Esophagus (tissue), 2 donors: ENCODE results near the gene TRPM8. TPM values are rescaled to one million over a fixed set of nuclear protein-coding genes. Genes with fewer than 3 reads are reported as not detected.

Experiments used
- H3K27ac ChIP-seq, 2 donors: one replicate each; pipeline ENCODE4 v1.5.1; 2013; ENCODE audit warnings: low read depth in 2 of 2, mild to moderate bottlenecking in 2 of 2, inconsistent platforms in 1 of 2, low read length in 1 of 2, moderate library complexity in 1 of 2
- H3K27me3 ChIP-seq, 2 donors: one replicate each; pipeline ENCODE4 v1.6.1; 2013; ENCODE audit warnings: low read length in 2 of 2, control low read depth in 1 of 2, mild to moderate bottlenecking in 1 of 2; ENCODE audit not compliant: insufficient read depth in 2 of 2, control insufficient read depth in 1 of 2
- H3K36me3 ChIP-seq, 2 donors: one replicate each; pipeline ENCODE4 v1.6.1; 2013; ENCODE audit warnings: low read length in 1 of 2; ENCODE audit not compliant: control insufficient read depth in 2 of 2, insufficient read depth in 2 of 2
- H3K4me1 ChIP-seq, 2 donors: one replicate each; pipeline ENCODE4 v1.6.1; 2013; ENCODE audit warnings: low read length in 1 of 2; ENCODE audit not compliant: control insufficient read depth in 2 of 2, insufficient read depth in 2 of 2
- H3K4me3 ChIP-seq, 2 donors: one replicate each; pipeline ENCODE4 v1.5.1; 2013; ENCODE audit warnings: low read length in 2 of 2, mild to moderate bottlenecking in 2 of 2, low read depth in 1 of 2, moderate library complexity in 1 of 2
- H3K9me3 ChIP-seq, 2 donors: one replicate each; pipeline ENCODE4 v1.6.1; 2013; ENCODE audit warnings: mild to moderate bottlenecking in 2 of 2, low read depth in 1 of 2, low read length in 1 of 2, moderate library complexity in 1 of 2; ENCODE audit not compliant: control insufficient read depth in 2 of 2, insufficient read depth in 1 of 2
- WGBS, 2 donors: extraction: QIAGEN DNeasy Blood & Tissue Kit; methylation state at CpG; one replicate each; pipeline ENCODE4 v1.1.7; 2013; 5-methylcytosine and 5-hydroxymethylcytosine counted together
- polyA plus RNA-seq, 2 donors: library from polyadenylated mRNA; stranded (reverse); fragments of 200-250 nt; gene quantifications; one replicate each; pipeline ENCODE4 v1.2.3, GENCODE V29; 2013
- donor health status: healthy with polysubstance abuse.
- donor health status: Bipolar disorder and iron deficiency.

Gene TRPM8
- polyA plus RNA-seq, 2 donors = not detected

GRCh38 chr2:233929352-233930022, 12.3 kb downstream of the TRPM8 start:
- H3K4me3 ChIP-seq = no peak overlapping the region
- WGBS, 2 donors = 42 to 52% methylated on average over 4 of the region's 4 CpGs
- no peak overlapping the region for H3K27ac ChIP-seq
- no peaks in the 10 kb centered on the region for H3K9me3 ChIP-seq
- peaks cover 3% of the 10 kb centered on the region in 2 donors for H3K4me1 ChIP-seq
- H3K36me3 ChIP-seq = no peaks in the 10 kb centered on the region
- peaks cover 0 to 5% of the 10 kb centered on the region in 2 donors for H3K27me3 ChIP-seq

DNA sequence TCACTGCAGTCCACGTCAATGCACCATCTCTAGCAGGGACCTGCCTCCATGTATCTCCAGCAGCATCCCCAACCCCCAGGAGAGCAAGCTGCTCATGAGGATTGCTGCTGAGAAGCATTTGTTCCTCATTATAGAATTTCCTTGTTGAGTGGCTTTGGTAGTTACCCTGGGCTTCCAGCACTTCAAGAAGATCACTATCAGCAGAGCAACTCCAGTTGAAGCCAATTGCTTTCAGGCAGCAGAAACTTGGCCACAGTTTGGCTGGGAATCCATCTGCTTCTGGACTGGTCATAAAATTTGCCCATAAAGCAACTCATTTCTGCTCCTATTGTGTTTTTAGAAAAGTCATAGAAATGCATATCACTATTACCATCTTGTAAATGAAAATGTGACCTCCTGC, 17.4 kb downstream of the TRPM8 start:
- Histone ChIP-seq H3K4me1 (no peaks in the 10 kb centered on the region), H3K36me3 (no peaks in the 10 kb centered on the region), H3K4me3 (no peak overlapping the region), H3K27me3 (peaks cover 0 to 4% of the 10 kb centered on the region in 2 donors), H3K27ac (no peak overlapping the region), H3K9me3 (no peaks in the 10 kb centered on the region)
- WGBS, 2 donors = 93 to 94% methylated on average over 1 of the region's 1 CpG

GRCh38 chr2:233935426-233935825, 18.3 kb downstream of the TRPM8 start:
- no peaks in the 10 kb centered on the region for H3K4me1 ChIP-seq
- peaks cover 0 to 4% of the 10 kb centered on the region in 2 donors for H3K27me3 ChIP-seq
- WGBS, 2 donors = 58 to 63% methylated on average over 1 of the region's 1 CpG
- no peaks in the 10 kb centered on the region for H3K9me3 ChIP-seq
- no peaks in the 10 kb centered on the region for H3K36me3 ChIP-seq
- H3K4me3 ChIP-seq = no peak overlapping the region
- no peak overlapping the region for H3K27ac ChIP-seq

DNA sequence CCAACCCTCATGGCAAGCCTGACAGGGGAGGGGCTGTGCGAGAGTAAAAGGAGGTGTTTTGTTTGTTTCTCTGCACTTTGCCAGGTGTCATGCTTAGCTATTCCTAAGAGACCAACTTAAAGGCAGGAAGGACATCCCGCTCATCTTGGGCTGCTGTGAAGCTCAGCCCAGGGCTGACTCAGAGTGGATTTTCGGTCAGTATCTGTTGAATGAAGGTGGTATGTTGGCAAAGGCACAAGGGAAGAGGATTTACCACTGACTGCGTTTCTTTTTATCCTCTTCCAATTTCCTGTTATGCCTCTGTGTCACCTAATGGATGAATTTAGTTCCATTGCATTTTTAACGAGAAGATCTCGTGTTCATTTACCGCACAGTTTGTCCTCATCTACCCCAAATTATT, 18.9 kb downstream of the TRPM8 start:
- H3K4me1 ChIP-seq = no peaks in the 10 kb centered on the region
- no peak overlapping the region for H3K4me3 ChIP-seq
- no peak overlapping the region for H3K27ac ChIP-seq
- H3K27me3 ChIP-seq = peaks cover 0 to 4% of the 10 kb centered on the region in 2 donors
- H3K9me3 ChIP-seq = no peaks in the 10 kb centered on the region
- H3K36me3 ChIP-seq = no peaks in the 10 kb centered on the region
- 38 to 50% methylated on average over 7 of the region's 7 CpGs for whole genome bisulfite sequencing, 2 donors

DNA sequence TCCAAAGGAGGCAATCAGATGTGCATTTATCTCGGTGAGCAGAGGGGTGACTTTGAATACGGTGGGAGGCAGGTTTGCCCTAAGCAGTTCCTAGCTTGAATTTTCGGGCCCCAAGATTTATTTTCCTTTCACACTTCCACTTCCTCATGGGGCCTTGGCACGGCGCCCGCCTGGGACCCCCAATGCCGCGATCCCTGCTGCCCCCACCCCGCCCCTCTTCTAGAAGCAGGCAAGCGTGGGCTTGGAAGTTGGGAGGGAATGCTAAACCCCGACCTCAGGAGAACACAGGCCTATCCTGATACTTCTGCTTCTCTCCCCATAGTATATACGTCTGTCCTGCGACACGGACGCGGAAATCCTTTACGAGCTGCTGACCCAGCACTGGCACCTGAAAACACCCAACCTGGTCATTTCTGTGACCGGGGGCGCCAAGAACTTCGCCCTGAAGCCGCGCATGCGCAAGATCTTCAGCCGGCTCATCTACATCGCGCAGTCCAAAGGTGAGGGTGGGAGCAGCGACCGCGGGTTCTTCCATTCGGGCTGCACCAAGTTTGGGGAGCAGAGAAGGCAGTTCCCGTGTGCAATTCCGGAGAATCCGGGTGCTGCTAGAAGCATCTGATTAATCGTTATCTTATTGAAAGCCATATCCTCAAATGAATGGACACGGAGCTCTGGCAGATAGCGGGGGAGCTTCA, 21.6 kb downstream of the TRPM8 start:
- Histone ChIP-seq H3K4me3 (no peak overlapping the region), H3K9me3 (no peaks in the 10 kb centered on the region), H3K27me3 (peaks cover 0 to 4% of the 10 kb centered on the region in 2 donors), H3K27ac (no peak overlapping the region), H3K4me1 (no peaks in the 10 kb centered on the region), H3K36me3 (no peaks in the 10 kb centered on the region)
- WGBS, 2 donors = 17 to 24% methylated on average over 36 of the region's 36 CpGs

DNA sequence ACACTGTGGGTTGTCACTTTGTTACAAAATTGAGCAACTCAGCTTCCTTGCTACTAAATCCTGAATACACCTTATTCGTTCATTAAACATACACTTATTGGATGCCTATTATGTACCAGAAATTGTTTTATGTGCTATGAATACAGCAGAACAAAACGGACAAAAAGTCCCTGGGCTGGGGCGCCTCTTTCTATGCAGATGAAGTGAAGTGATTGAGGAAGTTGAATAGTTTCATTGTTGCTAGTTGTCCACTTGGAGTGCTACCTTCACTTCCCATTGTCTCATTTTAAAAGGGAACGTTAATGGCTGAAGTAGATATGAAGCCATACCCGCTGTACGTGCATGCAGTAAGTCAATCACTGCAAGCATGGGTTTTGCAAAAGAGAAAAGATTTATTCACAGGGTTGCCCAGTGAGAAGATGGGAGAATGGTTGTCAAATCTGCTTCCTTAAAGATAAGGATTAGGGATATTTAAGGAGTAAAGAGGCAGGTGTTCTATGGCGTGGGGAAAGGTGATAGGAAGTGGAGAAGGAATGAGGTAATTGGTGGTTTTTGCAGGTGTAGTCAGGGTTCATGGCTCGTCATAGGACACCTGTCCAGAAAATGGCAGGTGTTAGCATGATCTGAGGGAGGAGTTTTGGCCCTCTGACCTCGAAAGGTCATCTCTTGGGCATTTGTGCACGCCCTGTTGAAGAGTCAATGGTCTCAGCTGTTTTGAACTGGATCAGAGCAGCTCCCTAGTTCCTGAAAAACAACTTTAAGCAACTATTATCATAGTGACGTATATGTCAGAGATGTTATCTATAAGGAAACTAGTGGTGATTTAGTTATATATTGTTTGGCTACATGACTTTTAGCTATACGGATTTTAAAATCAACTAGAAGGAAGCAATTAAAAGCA, 23.5 kb downstream of the TRPM8 start:
- Histone ChIP-seq H3K27ac (no peak overlapping the region), H3K36me3 (no peaks in the 10 kb centered on the region), H3K9me3 (no peaks in the 10 kb centered on the region), H3K27me3 (peaks cover 2 to 7% of the 10 kb centered on the region in 2 donors), H3K4me3 (no peak overlapping the region), H3K4me1 (no peaks in the 10 kb centered on the region)
- WGBS, 2 donors = 72 to 81% methylated on average over 12 of the region's 12 CpGs

DNA sequence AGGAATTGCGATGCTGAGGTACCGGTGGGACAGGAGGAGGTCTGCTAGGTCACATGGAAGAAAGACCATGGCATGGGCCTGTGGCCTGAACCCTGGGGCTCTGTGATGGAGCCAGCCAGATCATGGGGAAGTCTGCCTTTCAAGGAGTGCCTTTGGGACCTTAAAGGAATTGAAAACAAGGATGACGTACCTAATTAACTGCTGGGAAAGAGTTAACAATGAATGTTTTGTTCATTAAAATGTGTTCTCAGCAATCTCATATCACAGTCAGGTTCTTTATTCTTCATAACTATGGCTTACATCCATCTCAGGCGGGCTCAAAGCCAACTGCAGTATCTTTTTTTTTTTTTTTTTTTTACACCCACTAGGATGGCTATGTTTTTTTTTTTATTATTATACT, 25.6 kb downstream of the TRPM8 start:
- H3K27me3 ChIP-seq = peaks cover 2 to 6% of the 10 kb centered on the region in 2 donors
- 90 to 96% methylated on average over 4 of the region's 4 CpGs for WGBS, 2 donors

DNA sequence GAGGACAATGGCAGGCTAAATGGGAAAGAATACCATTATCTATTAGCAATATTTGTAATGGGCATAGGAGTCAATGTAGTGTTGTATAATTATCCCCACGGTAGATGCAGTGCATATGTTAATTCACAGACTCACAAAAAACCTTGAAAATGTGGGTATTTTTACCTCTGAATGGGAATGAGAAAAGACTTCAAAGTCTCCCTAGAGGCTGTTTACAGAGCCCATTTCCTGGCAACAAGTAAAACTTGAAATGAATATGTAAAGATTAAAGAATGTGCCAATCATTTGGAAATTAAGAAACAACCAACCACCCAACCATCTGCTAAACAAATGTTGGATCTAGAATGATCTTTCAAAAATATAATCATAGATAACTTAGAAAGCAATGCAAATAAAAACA, 27.1 kb downstream of the TRPM8 start:
- Histone ChIP-seq H3K27ac (no peak overlapping the region), H3K4me3 (no peak overlapping the region), H3K9me3 (no peaks in the 10 kb centered on the region), H3K36me3 (no peaks in the 10 kb centered on the region), H3K4me1 (no peaks in the 10 kb centered on the region), H3K27me3 (peaks cover 2 to 4% of the 10 kb centered on the region in 2 donors)
- 64 to 82% methylated on average over 1 of the region's 1 CpG for WGBS, 2 donors

More for the DNA sequence above, 25.6 kb downstream of the TRPM8 start:
- Histone ChIP-seq H3K36me3 (no peaks in the 10 kb centered on the region), H3K4me3 (no peak overlapping the region), H3K9me3 (no peaks in the 10 kb centered on the region), H3K27ac (no peak overlapping the region), H3K4me1 (no peaks in the 10 kb centered on the region)

GRCh38 chr2:233944722-233945121, 27.5 kb downstream of the TRPM8 start:
- Histone ChIP-seq H3K27me3 (peaks cover 2 to 4% of the 10 kb centered on the region in 2 donors), H3K9me3 (no peaks in the 10 kb centered on the region), H3K27ac (no peak overlapping the region), H3K36me3 (no peaks in the 10 kb centered on the region), H3K4me3 (no peak overlapping the region), H3K4me1 (no peaks in the 10 kb centered on the region)
- WGBS, 2 donors = 67 to 73% methylated on average over 1 of the region's 1 CpG
